GM06990 (cell line): ENCODE data around the gene KCNQ1OT1.

Experiments
- DNase-seq: peaks from one replicate; pipeline ENCODE4 v3.0.0-alpha.2; 2011; ENCODE audit not compliant: insufficient read length; ENCODE audit errors: extremely low read depth
- H3K27me3 ChIP-seq: replicated peaks from 2 replicates; pipeline ENCODE4 v1.6.0; 2011; ENCODE audit warnings: low read length; ENCODE audit not compliant: control insufficient read depth, insufficient read depth
- H3K36me3 ChIP-seq: 2 replicates; pipeline ENCODE4 v1.5.1; 2011; ENCODE audit warnings: low read length; ENCODE audit not compliant: control insufficient read depth, insufficient read depth
- H3K4me3 ChIP-seq: replicated peaks from 2 replicates; pipeline ENCODE4 v1.5.1; 2011; ENCODE audit warnings: low read depth, mild to moderate bottlenecking, control low read depth, low read length
- CTCF ChIP-seq: IDR thresholded peaks from 2 replicates; pipeline ENCODE4 v1.5.1; 2011; ENCODE audit warnings: low read length, control low read depth, mild to moderate bottlenecking, inconsistent platforms; ENCODE audit not compliant: insufficient read depth, poor library complexity, severe bottlenecking

KCNQ1OT1 gene

GRCh38 chr11:2730272-2731129, 30.7 kb upstream of the KCNQ1OT1 start:
- no peak for DNase-seq
- Histone ChIP-seq H3K4me3 (no peak overlapping the region), H3K27me3 (no peaks in the 10 kb centered on the region; the same call in 1 of the 2 replicates), H3K36me3 (no peaks in the 10 kb centered on the region)
- TF ChIP-seq CTCF = no peak

GRCh38 chr11:2729841-2730240, 30.0 kb upstream of the KCNQ1OT1 start:
- no peak for DNase-seq
- Histone ChIP-seq H3K27me3 (no peaks in the 10 kb centered on the region; the same call in 1 of the 2 replicates), H3K4me3 (no peak overlapping the region), H3K36me3 (no peaks in the 10 kb centered on the region)
- no peak for TF ChIP-seq CTCF

- no peak for DNase-seq
- Histone ChIP-seq H3K27me3 (no peaks in the 10 kb centered on the region; the same call in 1 of the 2 replicates), H3K36me3 (no peaks in the 10 kb centered on the region), H3K4me3 (no peak overlapping the region)
- no peak for TF ChIP-seq CTCF
Measured at GRCh38 chr11:2728663-2729332, 29.0 kb upstream of the KCNQ1OT1 start.

GRCh38 chr11:2728128-2728662, 28.4 kb upstream of the KCNQ1OT1 start:
- TF ChIP-seq CTCF = no peak
- no peak overlapping the region for H3K4me3 ChIP-seq
- H3K36me3 ChIP-seq = no peaks in the 10 kb centered on the region
- no peak for DNase-seq
- no peaks in the 10 kb centered on the region; the same call in 1 of the 2 replicates for H3K27me3 ChIP-seq

- Histone ChIP-seq H3K27me3 (peaks cover 2% of the 10 kb centered on the region; the same call in 1 of the 2 replicates), H3K4me3 (no peak overlapping the region), H3K36me3 (no peaks in the 10 kb centered on the region)
- TF ChIP-seq CTCF = no peak
- DNase-seq = no peak
Measured at GRCh38 chr11:2726964-2727363, 27.2 kb upstream of the KCNQ1OT1 start.
